ENCODE results near the gene LYPD1.

LYPD1 gene

DNA sequence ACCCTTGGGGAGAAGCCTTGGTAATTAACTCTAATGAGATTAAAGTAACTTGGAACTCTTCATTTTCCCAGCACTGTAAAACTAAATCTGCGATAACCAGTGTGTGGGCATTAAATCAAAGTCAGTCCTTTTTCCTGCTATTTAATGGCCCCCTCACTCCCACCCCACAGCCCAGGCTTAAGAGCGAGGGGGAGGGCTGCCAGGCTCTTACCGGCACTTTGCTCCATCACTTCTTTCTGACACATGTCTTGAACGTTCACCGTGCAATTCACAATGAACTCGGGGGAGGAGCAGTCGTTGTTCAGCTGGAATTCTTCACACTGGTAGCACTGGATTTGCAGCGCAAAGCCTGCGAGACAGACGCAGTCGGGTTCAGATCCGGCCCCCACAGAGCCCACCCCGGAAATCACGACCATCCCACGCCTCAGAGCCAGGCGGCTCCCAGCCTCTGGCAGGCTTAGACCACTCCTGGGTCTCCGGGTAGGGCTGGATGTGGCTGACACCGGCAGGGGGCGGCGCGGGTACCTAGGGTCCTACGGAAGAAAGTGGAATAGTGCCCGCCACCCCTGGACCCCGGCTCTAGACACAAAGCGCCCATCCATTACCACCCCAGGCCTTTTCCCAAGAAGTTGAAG lies 1.7 kb downstream of the LYPD1 start:
- DNase-seq (ENCODE audit: low read depth), result no peak

GRCh38 chr2:132667706-132668105 lies 2.3 kb downstream of the LYPD1 start:
- no peak for DNase-seq (ENCODE audit: low read depth)

GRCh38 chr2:132665401-132666140 lies 4.4 kb downstream of the LYPD1 start:
- no peak for DNase-seq (ENCODE audit: low read depth)

DNA sequence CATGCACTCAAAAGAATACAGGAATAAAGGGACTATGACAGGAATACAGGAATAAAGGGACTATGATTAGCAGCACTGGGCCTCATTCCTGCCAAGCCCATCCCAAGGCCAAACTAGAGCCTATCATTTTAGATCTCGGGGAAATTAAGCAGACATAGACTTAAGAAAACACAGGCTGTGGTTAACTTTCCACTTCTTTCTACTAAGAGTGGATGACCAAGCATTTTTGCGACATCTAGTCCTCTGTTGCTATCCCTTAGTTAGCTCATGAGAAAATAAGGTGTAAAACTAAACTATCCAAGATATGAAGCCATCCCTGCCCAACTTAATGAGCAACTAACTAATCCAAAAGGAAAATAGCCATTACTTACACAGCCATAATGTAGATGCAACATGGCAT lies 5.9 kb downstream of the LYPD1 start:
- DNase-seq (ENCODE audit: low read depth), result no peak

DNA sequence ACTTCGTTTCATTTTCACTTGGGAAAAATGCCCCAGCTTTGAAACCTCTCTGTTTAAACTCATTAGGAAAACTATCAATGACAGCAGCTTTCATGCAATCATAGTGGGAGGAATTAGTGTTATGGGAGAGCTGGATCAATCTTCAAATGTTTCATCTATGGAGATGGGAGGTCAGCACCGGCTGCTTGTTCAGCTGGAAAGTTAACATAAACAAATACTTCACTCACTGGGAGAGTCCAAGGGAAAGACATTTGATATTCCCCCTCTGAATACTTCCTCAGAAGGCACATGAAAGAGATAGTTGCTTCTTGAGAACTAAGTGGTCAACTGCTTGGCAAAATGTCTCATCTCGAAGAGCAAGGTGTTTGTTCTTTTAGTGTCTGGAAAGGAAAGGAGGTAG lies 7.3 kb downstream of the LYPD1 start:
- no peak for DNase-seq (ENCODE audit: low read depth)

DNA sequence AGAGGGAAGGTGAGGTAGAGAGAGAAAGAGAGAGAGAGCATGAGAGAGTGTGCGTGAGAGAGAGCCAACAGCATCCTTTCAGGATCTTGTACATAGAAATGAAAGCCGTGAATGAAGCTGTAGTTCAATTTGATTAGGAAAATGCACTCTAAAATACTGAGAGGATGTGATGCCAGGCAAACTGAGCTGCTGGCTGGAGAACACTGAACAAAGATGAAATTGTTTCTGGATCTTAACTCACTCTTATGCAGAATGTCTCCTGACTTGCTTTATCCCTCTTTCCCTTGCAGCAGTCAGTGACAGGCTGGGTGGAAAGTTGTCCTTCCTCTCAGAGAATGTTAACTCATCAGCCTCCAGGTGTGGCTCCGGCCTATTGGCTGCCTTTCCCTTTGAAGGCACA lies 10.7 kb downstream of the LYPD1 start:
- DNase-seq (ENCODE audit: low read depth), result no peak

GRCh38 chr2:132656266-132656975 lies 13.6 kb downstream of the LYPD1 start:
- DNase-seq (ENCODE audit: low read depth), result no peak

DNA sequence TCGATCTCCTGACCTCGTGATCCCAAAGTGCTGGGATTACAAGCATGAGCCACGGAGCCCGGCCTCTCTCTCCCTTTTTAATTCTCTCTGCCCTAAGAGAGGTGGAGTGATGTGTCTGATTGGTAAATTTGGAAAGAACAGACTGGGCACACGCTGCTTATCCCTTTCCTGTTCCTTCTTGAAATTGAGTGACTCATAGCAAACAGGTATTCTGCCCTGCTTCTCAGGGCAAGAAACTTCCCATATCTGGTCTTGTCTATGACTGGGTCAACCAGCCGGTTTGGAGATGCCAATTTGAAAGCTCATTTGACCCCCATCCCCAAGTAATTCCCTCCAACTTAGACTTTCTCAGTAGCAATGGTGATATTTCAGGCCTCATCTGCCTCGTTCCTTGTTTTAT lies 15.0 kb downstream of the LYPD1 start:
- DNase-seq (ENCODE audit: low read depth), result no peak

DNA sequence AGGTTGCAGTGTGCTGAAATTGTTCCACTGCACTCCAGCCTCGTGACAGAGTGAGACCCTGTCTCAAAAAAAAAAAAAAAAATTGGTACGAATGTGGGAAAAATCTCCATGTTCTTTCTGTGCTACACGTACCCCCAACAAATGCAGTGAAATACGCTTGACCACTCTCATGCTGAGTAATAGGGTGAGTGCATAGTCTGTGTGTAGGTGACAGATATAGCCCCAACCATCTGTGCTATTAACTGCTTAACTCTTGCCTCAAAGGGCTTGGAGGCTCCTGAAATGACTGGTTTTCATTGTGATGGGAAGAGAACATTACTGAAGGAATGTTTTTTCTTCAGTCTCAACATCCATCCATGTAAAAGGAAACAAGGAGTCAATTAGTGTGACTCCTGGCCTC lies 15.7 kb downstream of the LYPD1 start:
- no peak for DNase-seq (ENCODE audit: low read depth)

DNA sequence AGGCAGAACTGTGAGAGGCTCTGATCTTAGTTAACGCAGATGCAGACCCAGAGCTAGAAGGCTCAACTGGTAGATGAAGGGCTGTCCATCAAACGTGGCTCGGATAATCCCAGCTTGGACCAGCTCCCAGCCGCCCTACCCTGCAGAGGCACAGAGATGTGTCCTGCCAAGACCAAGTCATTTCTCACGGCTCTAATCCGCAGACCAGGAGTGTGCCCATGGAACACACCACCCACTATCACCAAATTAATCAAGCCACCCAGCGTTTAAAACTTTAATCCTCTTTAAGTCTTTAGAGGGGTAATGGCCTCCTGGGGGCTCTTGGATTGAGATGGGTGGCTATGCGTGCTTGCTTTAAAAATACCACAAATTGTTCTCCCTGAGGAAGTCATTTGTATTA lies 17.5 kb downstream of the LYPD1 start:
- DNase-seq (ENCODE audit: low read depth), result no peak

DNA sequence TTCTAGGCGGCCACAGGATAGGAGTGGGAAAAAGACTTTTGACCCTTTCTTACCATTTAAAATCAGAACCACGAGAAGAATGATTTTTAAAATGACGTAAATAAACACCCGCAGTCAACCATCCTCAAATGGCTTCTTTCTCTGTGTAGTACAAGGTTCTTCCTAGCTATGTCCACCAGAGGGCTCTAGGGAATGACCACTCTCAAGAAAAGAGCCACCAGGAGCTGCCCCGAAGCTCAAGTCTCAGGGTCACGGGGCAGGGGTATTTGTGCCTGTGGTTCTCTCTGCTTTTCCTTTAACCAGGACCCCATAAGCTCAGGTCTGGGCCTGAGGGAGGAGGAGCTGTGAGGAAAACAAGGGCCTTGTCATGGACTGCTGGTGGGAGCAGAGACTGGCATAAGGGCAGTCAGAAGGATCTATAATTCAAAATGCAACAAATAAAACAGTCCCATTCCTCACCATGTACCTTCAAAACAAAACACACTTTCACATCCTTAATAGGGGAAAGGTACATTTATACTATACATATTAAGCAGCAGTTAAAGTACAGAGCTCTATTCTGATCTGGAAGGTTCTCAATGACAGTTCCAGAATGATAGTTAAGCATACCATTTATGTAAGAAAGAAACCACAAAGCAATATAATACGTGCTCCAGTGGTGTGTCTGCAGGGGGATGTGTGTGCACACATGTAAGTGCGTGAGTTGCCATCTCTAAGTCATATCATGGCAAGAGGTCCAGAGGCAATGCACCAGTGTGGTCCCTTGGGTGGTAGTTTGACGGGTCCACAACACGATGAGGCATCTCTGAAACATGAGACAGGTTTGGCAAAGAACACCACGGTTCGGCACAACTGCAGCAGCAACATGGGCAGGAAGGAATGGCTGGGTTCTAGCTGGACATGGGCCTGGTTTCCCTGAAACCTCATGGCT lies 18.6 kb downstream of the LYPD1 start:
- no peak for DNase-seq (ENCODE audit: low read depth)

- no peak for DNase-seq (ENCODE audit: low read depth)
These were observed 23.4 kb downstream of the LYPD1 start for GRCh38 chr2:132646540-132647108.

DNA sequence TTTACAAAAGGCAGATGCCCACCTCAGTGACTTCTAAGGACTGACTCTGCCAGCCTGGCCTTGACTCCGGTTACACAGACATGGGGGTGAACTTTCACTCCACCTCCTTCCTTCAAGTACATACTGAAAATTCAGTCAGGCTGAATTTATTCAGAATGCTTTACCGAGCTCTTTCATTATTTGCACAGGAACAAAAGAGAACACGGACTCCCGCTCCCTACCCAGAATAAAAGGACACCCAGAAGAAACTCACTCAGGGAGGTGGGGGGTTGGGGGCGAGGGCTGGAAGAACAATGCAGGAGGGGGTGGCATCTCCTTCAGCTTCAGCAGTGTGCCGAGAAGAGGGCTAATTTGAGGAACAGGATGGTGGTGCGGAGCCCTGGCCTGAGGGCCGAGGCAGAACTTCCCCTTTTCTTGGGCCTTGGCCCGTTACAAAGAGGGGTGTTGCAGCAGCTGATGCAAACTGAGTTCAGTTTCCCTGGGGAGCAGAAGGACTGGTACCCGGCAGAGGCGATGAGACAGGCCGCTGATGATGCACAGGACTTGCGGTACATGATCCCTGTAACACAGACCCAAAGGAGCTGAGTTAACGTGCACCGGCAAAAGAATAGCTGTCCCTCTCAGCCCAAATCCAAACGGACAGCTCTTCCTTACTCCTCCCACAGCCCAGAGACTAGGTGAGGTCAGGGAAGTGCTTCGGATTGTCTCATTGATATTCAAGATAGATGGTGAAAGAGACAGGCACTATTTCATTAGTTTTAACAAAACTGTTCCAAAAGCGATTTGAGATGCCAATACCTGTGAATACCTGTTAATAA lies 24.1 kb downstream of the LYPD1 start:
- DNase-seq (ENCODE audit: low read depth), result no peak

- no peak for DNase-seq (ENCODE audit: low read depth)
These were observed 24.8 kb downstream of the LYPD1 start for GRCh38 chr2:132645176-132645575.

- no peak for DNase-seq (ENCODE audit: low read depth)
These were observed 27.6 kb downstream of the LYPD1 start for GRCh38 chr2:132642415-132642814.

DNA sequence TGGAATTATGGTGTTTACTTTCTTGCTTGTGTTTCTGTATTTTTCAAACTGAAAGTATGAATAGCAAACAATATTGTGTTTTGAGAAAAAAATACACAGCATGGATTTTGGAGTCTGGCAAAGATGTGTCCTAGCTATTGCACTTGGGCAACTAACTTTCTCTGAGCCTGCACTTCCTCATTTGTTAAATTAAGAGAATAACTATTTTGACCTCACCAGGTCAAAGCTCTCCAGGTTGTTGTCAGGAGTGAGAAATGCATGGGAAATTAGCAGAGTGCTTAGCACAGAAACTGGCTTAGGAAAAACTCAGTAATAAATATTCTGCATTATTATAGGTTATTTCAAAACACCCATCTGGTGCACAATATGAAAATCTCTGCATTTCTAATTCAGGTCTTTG lies 28.2 kb downstream of the LYPD1 start:
- no peak for DNase-seq (ENCODE audit: low read depth)

GRCh38 chr2:132640116-132640515 lies 29.9 kb downstream of the LYPD1 start:
- no peak for DNase-seq (ENCODE audit: low read depth)

- no peak for DNase-seq (ENCODE audit: low read depth)
These were observed 31.5 kb downstream of the LYPD1 start for GRCh38 chr2:132638313-132639040.

DNA sequence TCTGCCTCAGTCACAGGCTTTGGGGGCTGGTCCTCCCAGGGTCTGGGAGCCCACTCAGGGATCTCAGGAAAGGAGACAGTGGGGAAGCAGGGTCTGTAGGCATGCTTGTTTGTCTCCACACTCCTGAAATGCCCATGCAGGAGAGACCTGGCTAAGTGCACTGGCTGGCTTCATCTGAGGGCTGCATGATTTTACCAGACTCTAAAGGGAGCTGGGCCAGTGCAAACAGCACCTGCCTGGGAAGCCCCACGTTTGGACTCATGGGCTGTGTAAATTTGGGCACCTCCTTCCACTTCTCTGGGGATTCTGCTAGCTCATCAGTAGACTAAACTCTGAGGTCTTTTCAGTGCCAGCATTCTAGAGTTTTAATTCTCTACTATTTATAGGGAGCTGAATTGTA lies 33.7 kb downstream of the LYPD1 start:
- DNase-seq (ENCODE audit: low read depth), result no peak

- no peak for DNase-seq (ENCODE audit: low read depth)
These were observed 36.4 kb downstream of the LYPD1 start for GRCh38 chr2:132633635-132634034.
